ENCODE measurements around the gene MRPL49. TPM values are rescaled to one million over a fixed set of nuclear protein-coding genes. Genes with fewer than 3 reads are reported as not detected.

MRPL49 gene
- polyA plus RNA-seq, 2 of the 4 experiments (the other 2 are of a cell fraction): 55.5 to 65.5 TPM

DNA sequence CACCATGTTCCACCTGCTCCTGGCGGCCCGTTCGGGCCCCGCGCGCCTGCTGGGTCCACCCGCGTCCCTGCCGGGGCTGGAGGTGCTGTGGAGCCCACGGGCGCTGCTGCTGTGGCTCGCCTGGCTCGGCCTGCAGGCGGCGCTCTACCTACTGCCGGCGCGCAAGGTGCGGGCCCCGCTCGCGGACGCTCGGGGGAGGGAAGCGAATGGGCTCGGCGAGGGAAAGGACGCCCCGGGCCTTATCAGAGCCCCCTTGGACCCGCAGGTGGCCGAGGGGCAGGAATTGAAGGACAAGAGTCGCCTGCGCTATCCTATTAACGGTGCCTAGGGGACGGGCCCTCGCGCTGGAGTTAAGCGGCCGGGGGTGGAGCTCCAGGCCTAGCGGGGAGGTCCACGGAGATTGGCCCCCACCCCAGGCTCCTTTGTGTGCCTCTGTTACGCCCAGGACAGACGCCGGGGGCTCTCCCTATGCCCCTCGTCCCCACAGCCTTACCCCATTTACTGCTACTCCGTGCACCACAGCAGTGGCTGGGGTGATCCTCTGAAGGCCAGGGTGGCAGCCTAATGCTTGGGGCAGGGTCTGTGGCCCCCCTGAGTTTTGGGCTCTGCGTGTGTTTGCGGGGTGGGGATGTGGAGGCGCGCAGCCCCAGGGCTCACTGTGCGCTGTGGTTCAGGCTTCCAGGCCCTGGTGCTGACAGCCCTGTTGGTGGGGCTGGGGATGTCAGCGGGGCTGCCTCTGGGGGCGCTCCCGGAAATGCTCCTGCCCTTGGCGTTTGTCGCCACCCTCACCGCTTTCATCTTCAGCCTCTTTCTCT is 9.4 kb upstream of the MRPL49 start:
- Histone ChIP-seq H3K4me2 (peak overlapping the region; percentile 100), H3K4me3 (peak overlapping the region; percentile 52), H3K9me3 (no peaks in the 10 kb centered on the region), H3K4me1 (peaks cover 31% of the 10 kb centered on the region; the same call in 2 of the 3 replicates), H3K27ac (peak overlapping the region; percentile 73 to 88)
- ATAC-seq: peak; percentile 25 to 57; a peak in 5 of 6 replicates
- FAIRE-seq: no peak
- peak; percentile 53 to 64 for DNase-seq (ENCODE audit: low read depth in 1 of 2, low spot score in 1 of 2)
- TF ChIP-seq PHF8 (IDR thresholded peaks at IDR 0.05; ENCODE audit: borderline replicate concordance, low read depth) (no peak), POLR2AphosphoS2 (conservative IDR thresholded peaks at IDR 0.05; ENCODE audit: low read length) (no peak), RAD21 (conservative IDR thresholded peaks at IDR 0.05 in 1 of 2, IDR thresholded peaks at IDR 0.05 in 1 of 2) (peak in 1 of 2 experiments; percentile 31; a peak in 1 of 5 replicates), POLR2A (IDR thresholded peaks at IDR 0.05; ENCODE audit: low read length) (peak; percentile 18), JUN (IDR thresholded peaks at IDR 0.05) (peak in 1 of 2 experiments; percentile 22; a peak in 2 of 5 replicates), SMC3 (IDR thresholded peaks at IDR 0.05) (peak; percentile 49), CHD4 (IDR thresholded peaks at IDR 0.05; ENCODE audit: borderline replicate concordance) (no peak), FOSB (CRISPR knock-in tag; IDR thresholded peaks at IDR 0.05) (no peak), TFCP2L1 (CRISPR knock-in tag; IDR thresholded peaks at IDR 0.05) (no peak)
- TF ChIP-seq, protein P1, sequence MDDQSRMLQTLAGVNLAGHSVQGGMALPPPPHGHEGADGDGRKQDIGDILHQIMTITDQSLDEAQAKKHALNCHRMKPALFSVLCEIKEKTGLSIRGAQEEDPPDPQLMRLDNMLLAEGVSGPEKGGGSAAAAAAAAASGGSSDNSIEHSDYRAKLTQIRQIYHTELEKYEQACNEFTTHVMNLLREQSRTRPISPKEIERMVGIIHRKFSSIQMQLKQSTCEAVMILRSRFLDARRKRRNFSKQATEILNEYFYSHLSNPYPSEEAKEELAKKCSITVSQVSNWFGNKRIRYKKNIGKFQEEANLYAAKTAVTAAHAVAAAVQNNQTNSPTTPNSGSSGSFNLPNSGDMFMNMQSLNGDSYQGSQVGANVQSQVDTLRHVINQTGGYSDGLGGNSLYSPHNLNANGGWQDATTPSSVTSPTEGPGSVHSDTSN (IDR thresholded peaks at IDR 0.05): 0 out of 2 replicates have a peak, but pooled peaks have one; percentile 60
- TF ChIP-seq, protein P2, sequence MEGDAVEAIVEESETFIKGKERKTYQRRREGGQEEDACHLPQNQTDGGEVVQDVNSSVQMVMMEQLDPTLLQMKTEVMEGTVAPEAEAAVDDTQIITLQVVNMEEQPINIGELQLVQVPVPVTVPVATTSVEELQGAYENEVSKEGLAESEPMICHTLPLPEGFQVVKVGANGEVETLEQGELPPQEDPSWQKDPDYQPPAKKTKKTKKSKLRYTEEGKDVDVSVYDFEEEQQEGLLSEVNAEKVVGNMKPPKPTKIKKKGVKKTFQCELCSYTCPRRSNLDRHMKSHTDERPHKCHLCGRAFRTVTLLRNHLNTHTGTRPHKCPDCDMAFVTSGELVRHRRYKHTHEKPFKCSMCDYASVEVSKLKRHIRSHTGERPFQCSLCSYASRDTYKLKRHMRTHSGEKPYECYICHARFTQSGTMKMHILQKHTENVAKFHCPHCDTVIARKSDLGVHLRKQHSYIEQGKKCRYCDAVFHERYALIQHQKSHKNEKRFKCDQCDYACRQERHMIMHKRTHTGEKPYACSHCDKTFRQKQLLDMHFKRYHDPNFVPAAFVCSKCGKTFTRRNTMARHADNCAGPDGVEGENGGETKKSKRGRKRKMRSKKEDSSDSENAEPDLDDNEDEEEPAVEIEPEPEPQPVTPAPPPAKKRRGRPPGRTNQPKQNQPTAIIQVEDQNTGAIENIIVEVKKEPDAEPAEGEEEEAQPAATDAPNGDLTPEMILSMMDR (IDR thresholded peaks at IDR 0.05): peak; percentile 91
- TF ChIP-seq, protein P3, sequence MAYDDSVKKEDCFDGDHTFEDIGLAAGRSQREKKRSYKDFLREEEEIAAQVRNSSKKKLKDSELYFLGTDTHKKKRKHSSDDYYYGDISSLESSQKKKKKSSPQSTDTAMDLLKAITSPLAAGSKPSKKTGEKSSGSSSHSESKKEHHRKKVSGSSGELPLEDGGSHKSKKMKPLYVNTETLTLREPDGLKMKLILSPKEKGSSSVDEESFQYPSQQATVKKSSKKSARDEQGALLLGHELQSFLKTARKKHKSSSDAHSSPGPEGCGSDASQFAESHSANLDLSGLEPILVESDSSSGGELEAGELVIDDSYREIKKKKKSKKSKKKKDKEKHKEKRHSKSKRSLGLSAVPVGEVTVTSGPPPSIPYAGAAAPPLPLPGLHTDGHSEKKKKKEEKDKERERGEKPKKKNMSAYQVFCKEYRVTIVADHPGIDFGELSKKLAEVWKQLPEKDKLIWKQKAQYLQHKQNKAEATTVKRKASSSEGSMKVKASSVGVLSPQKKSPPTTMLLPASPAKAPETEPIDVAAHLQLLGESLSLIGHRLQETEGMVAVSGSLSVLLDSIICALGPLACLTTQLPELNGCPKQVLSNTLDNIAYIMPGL (CRISPR knock-in tag; IDR thresholded peaks at IDR 0.05; ENCODE audit: borderline replicate concordance): peak; percentile 75; the same call in 1 of the 2 replicates
- WGBS (ENCODE audit: missing lambda C conversion rate): 43% methylated on average over 25 of the region's 57 CpGs
- POLR2A ChIA-PET: interaction anchor here (0.5 to 3.4 kb wide), 10 partner anchors 9 to 452 kb away, joined by 3 to 24 read pairs (median 4); partner anchors contain the start of genes CDC42BPG, FAU and MRPL49
- CTCF ChIA-PET: interaction anchor here (0.5 to 6.6 kb wide), 23 partner anchors 7 to 312 kb away, joined by 3 to 153 read pairs (median 4); partner anchors contain the start of genes ARL2, CAPN1, FAU and MRPL49

DNA sequence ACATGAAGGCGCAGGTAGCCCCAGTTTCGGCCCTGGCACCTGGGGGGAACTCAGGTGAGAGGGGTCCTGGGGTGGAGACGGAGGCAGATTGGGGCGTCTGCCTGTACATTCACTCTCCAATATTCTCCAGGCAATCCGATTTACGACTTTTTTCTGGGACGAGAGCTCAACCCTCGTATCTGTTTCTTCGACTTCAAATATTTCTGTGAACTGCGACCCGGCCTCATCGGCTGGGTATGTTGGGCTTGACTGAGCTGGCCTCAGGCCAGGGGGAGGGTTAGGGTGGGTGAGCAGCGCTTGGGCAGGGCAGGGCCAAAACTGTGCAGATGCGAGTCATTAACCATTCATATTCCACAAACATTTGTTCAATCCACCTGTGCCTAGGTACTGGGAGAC is 8.8 kb upstream of the MRPL49 start:
- FAIRE-seq (no peak), ATAC-seq (no peak), DNase-seq (ENCODE audit: low read depth in 1 of 2, low spot score in 1 of 2) (no peak)
- no peaks in the 10 kb centered on the region for H3K9me3 ChIP-seq
- peaks cover 31% of the 10 kb centered on the region; the same call in 2 of the 3 replicates for H3K4me1 ChIP-seq
- H3K4me3 ChIP-seq: no peak overlapping the region
- H3K4me2 ChIP-seq: peak overlapping the region; percentile 100
- TF ChIP-seq, protein P4, sequence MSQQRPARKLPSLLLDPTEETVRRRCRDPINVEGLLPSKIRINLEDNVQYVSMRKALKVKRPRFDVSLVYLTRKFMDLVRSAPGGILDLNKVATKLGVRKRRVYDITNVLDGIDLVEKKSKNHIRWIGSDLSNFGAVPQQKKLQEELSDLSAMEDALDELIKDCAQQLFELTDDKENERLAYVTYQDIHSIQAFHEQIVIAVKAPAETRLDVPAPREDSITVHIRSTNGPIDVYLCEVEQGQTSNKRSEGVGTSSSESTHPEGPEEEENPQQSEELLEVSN (IDR thresholded peaks at IDR 0.05; ENCODE audit: borderline replicate concordance, low read depth): no peak
- WGBS (ENCODE audit: missing lambda C conversion rate): 79% methylated on average over 14 of the region's 14 CpGs
- no peak overlapping the region for H3K27ac ChIP-seq
- CTCF ChIA-PET: interaction anchor here (0.5 to 6.6 kb wide), 18 partner anchors 7 to 265 kb away, joined by 3 to 153 read pairs (median 8); partner anchors contain the start of genes ARL2, CAPN1, FAU and MRPL49
- POLR2A ChIA-PET: interaction anchor here (1.0 to 3.4 kb wide), 5 partner anchors 8 to 22 kb away, joined by 3 to 24 read pairs (median 3); partner anchors contain the start of genes FAU and MRPL49

DNA sequence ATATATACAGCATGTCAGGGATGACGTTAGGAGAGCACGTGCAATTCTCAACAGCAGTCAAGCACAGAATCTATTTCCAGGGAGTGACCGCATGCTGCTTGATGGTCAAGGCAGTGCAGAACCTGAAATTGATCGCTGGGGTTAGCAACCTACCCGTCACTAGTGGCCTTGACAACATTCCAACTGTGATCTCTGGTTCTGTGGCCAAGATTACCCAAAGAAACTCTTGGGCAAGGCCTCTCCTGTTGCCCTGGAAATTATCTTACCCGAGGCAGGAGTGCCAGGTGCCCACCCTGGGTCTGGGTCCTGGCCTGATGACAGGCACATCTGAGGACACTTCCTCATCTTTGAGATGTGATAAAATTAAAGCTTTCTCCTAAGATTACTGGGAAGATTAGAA is 8.3 kb upstream of the MRPL49 start:
- Histone ChIP-seq H3K4me3 (no peak overlapping the region), H3K9me3 (no peaks in the 10 kb centered on the region), H3K4me1 (peaks cover 31% of the 10 kb centered on the region; the same call in 2 of the 3 replicates), H3K27ac (no peak overlapping the region), H3K4me2 (no peak overlapping the region)
- ATAC-seq: no peak
- no peak for DNase-seq (ENCODE audit: low read depth in 1 of 2, low spot score in 1 of 2)
- POLR2A ChIA-PET: no interaction called here
- CTCF ChIA-PET: interaction anchor here (0.9 to 6.2 kb wide), 7 partner anchors 8 to 162 kb away, joined by 3 to 42 read pairs (median 4); partner anchors contain the start of genes ARL2, FAU and MRPL49
- FAIRE-seq: no peak
- 88% methylated on average over 6 of the region's 6 CpGs for WGBS (ENCODE audit: missing lambda C conversion rate)
- no peak for TF ChIP-seq NR3C1 (IDR thresholded peaks at IDR 0.05)
- no peak for TF ChIP-seq JUN (IDR thresholded peaks at IDR 0.05)
- no peak for TF ChIP-seq RARB (CRISPR knock-in tag; IDR thresholded peaks at IDR 0.05)
- TF ChIP-seq SMC3 (IDR thresholded peaks at IDR 0.05): no peak
- TF ChIP-seq, protein P5, sequence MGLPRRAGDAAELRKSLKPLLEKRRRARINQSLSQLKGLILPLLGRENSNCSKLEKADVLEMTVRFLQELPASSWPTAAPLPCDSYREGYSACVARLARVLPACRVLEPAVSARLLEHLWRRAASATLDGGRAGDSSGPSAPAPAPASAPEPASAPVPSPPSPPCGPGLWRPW (IDR thresholded peaks at IDR 0.05): no peak
- no peak for TF ChIP-seq MYC (IDR thresholded peaks at IDR 0.05; ENCODE audit: borderline replicate concordance, low read length)
- TF ChIP-seq EHF (CRISPR knock-in tag; IDR thresholded peaks at IDR 0.05): no peak
- no peak for TF ChIP-seq RCOR1 (IDR thresholded peaks at IDR 0.05; ENCODE audit: low read depth, low read length)
- TF ChIP-seq HOXB13 (CRISPR knock-in tag; IDR thresholded peaks at IDR 0.05; ENCODE audit: low read depth): no peak
- no peak for TF ChIP-seq NFE2L2 (conservative IDR thresholded peaks at IDR 0.05; ENCODE audit: low read length)
- TF ChIP-seq EHMT2 (IDR thresholded peaks at IDR 0.05; ENCODE audit: low read depth): no peak
- TF ChIP-seq CHD2 (IDR thresholded peaks at IDR 0.05; ENCODE audit: low read length, partially characterized antibody): no peak
- no peak for TF ChIP-seq ZNF302 (CRISPR knock-in tag; IDR thresholded peaks at IDR 0.05)
- no peak for TF ChIP-seq KDM5A (IDR thresholded peaks at IDR 0.05)
- TF ChIP-seq CBX8 (IDR thresholded peaks at IDR 0.05): no peak
- no peak for TF ChIP-seq KDM1A (IDR thresholded peaks at IDR 0.05; ENCODE audit: low read depth)
